Muscle layer of colon (tissue), 2 donors: Measurements from ENCODE around the gene ZMYM4.

Source experiments
- H3K27ac ChIP-seq: one replicate; pipeline ENCODE4 v1.7.0; 2013; ENCODE audit warnings: low read depth, mild to moderate bottlenecking, low read length, moderate library complexity
- H3K27me3 ChIP-seq, 2 donors: one replicate each; pipeline ENCODE4 v1.7.0; 2013; ENCODE audit warnings: low read length in 2 of 2, mild to moderate bottlenecking in 2 of 2; ENCODE audit not compliant: insufficient read depth in 2 of 2, control insufficient read depth in 1 of 2
- H3K36me3 ChIP-seq: one replicate; pipeline ENCODE4 v1.7.0; 2013; ENCODE audit warnings: mild to moderate bottlenecking, low read length; ENCODE audit not compliant: insufficient read depth
- H3K4me1 ChIP-seq: one replicate; pipeline ENCODE4 v1.7.0; 2013; ENCODE audit warnings: mild to moderate bottlenecking, low read length; ENCODE audit not compliant: insufficient read depth
- H3K4me3 ChIP-seq, 2 donors: one replicate each; pipeline ENCODE4 v1.7.0; 2013; ENCODE audit warnings: low read length in 2 of 2, low read depth in 1 of 2, mild to moderate bottlenecking in 1 of 2, moderate library complexity in 1 of 2
- H3K9ac ChIP-seq: one replicate; pipeline ENCODE4 v1.7.0; 2013; ENCODE audit warnings: low read length
- H3K9me3 ChIP-seq: one replicate; pipeline ENCODE4 v1.7.0; 2013; ENCODE audit warnings: mild to moderate bottlenecking, low read length
- donor health status: abdominal sarcoma.
- donor health status: Adenocarcinoma of cecum.

ZMYM4 gene

GRCh38 chr1:35408925-35409324, 140.4 kb downstream of the ZMYM4 start:
- peaks cover 45% of the 10 kb centered on the region for H3K36me3 ChIP-seq
- H3K9ac ChIP-seq, result no peak overlapping the region
- H3K9me3 ChIP-seq, result no peaks in the 10 kb centered on the region
- H3K4me1 ChIP-seq, result no peaks in the 10 kb centered on the region
- no peak overlapping the region for H3K4me3 ChIP-seq
- no peaks in the 10 kb centered on the region for H3K27me3 ChIP-seq
- H3K27ac ChIP-seq, result no peak overlapping the region

GRCh38 chr1:35426097-35426586, 157.6 kb downstream of the ZMYM4 start:
- Histone ChIP-seq H3K4me3 (no peak overlapping the region), H3K27me3 (no peaks in the 10 kb centered on the region), H3K9me3 (no peaks in the 10 kb centered on the region), H3K36me3 (no peaks in the 10 kb centered on the region), H3K9ac (no peak overlapping the region), H3K4me1 (no peaks in the 10 kb centered on the region), H3K27ac (no peak overlapping the region)

DNA sequence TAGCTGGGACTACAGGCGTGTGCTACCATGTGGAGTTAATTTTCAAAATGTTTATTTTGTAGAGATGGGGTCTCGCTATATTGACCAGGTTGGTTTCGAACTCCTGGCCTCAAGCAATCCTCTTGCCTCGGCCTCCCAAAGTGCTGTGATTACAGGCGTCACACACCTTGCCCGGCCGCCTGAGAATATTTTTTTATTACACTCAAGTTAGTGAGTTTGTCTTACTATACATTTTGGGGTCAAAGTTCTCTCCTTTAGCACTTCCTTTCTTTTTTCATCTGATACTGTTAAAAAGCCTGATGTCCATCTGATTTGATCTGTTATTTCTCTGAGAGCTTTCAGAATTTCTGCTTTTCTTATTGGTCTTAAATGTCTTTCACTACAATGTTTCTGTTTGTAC, 159.9 kb downstream of the ZMYM4 start:
- Histone ChIP-seq H3K9ac (no peak overlapping the region), H3K27me3 (no peaks in the 10 kb centered on the region), H3K4me1 (no peaks in the 10 kb centered on the region), H3K27ac (no peak overlapping the region), H3K36me3 (peaks cover 4% of the 10 kb centered on the region), H3K9me3 (no peaks in the 10 kb centered on the region), H3K4me3 (no peak overlapping the region)

- peaks cover 19% of the 10 kb centered on the region for H3K36me3 ChIP-seq
Observed at GRCh38 chr1:35430762-35431161, 162.3 kb downstream of the ZMYM4 start.

GRCh38 chr1:35431173-35431599, 162.7 kb downstream of the ZMYM4 start:
- no peaks in the 10 kb centered on the region for H3K4me1 ChIP-seq
- no peak overlapping the region for H3K27ac ChIP-seq
- no peaks in the 10 kb centered on the region for H3K27me3 ChIP-seq
- H3K9me3 ChIP-seq, result no peaks in the 10 kb centered on the region
- H3K36me3 ChIP-seq, result peaks cover 24% of the 10 kb centered on the region
- H3K4me3 ChIP-seq, result no peak overlapping the region
- no peak overlapping the region for H3K9ac ChIP-seq

More at GRCh38 chr1:35430762-35431161, 162.3 kb downstream of the ZMYM4 start:
- Histone ChIP-seq H3K4me3 (no peak overlapping the region), H3K9me3 (no peaks in the 10 kb centered on the region), H3K27me3 (no peaks in the 10 kb centered on the region), H3K27ac (no peak overlapping the region), H3K4me1 (no peaks in the 10 kb centered on the region), H3K9ac (no peak overlapping the region)

- Histone ChIP-seq H3K36me3 (peaks cover 33% of the 10 kb centered on the region), H3K9ac (no peak overlapping the region)
Observed at GRCh38 chr1:35432231-35432630, 163.7 kb downstream of the ZMYM4 start.

GRCh38 chr1:35433714-35434113, 165.2 kb downstream of the ZMYM4 start:
- Histone ChIP-seq H3K9ac (no peak overlapping the region), H3K27me3 (no peaks in the 10 kb centered on the region), H3K27ac (no peak overlapping the region), H3K9me3 (no peaks in the 10 kb centered on the region), H3K4me1 (no peaks in the 10 kb centered on the region), H3K4me3 (no peak overlapping the region), H3K36me3 (peaks cover 48% of the 10 kb centered on the region)

More at GRCh38 chr1:35432231-35432630, 163.7 kb downstream of the ZMYM4 start:
- Histone ChIP-seq H3K9me3 (no peaks in the 10 kb centered on the region), H3K27me3 (no peaks in the 10 kb centered on the region), H3K4me1 (no peaks in the 10 kb centered on the region), H3K27ac (no peak overlapping the region), H3K4me3 (no peak overlapping the region)

DNA sequence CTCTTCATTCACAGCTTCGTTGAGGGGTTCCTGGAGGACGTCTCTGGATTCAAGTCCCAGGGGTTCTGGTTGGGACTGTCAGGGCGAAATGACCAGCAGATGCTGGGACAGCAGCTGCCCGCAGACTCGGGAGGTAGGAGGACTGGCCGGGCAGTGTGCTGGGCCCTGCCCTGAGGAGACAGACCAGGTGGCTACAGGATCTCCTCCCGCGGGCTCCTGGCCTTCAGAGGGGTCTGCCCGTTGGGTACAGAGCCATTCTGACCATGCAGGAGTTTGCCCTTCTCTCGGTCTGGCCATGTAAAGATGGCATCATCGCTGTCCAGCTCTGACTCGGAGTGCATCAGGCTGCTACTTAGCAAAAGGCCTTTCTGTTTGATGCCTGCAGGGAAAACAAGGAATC, 166.2 kb downstream of the ZMYM4 start:
- H3K4me3 ChIP-seq, result no peak overlapping the region
- H3K27ac ChIP-seq, result no peak overlapping the region
- H3K36me3 ChIP-seq, result peaks cover 57% of the 10 kb centered on the region
- no peak overlapping the region for H3K9ac ChIP-seq
- H3K9me3 ChIP-seq, result no peaks in the 10 kb centered on the region
- no peaks in the 10 kb centered on the region for H3K4me1 ChIP-seq
- no peaks in the 10 kb centered on the region for H3K27me3 ChIP-seq

DNA sequence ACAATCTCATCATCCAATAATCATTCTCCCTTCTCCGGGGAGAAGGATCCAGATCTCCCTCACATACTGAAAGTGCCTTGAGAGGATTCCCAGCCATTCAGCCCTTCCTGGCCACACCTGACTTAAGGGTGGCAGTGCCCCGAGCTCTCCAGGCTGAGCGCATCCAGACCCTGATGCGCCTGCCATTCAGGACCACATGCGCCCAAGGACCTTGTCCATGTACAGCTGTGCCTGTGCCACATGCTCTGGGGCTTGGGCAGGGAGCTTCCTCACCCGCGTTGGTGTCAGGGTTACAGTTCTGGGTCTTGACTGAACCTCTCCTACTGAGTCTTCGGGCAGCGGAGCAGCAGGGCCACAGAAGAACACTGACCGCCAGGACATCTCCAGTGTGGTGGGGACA, 167.6 kb downstream of the ZMYM4 start:
- H3K27ac ChIP-seq, result no peak overlapping the region
- H3K4me3 ChIP-seq, result no peak overlapping the region
- no peaks in the 10 kb centered on the region for H3K9me3 ChIP-seq
- H3K9ac ChIP-seq, result no peak overlapping the region
- H3K27me3 ChIP-seq, result no peaks in the 10 kb centered on the region
- no peaks in the 10 kb centered on the region for H3K4me1 ChIP-seq
- H3K36me3 ChIP-seq, result peaks cover 70% of the 10 kb centered on the region

DNA sequence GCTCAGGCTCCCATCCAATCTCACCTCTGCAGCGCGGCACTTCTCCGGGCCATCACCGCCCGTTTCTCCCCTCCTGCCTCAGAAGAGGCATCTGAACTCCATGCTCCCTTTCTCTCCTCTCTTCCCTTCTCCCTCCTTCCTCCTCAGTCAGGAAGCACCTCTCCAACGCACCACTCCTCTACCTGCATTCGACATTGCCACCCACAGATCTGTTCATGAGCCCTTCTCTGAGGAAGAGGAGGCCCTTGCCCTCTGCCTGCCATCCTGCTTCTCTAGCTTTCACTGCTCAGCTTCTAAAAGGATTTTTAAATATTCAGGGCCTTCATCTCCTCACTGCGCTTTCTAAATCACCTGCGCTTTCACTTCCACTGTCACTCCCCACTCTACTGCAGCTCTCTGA, 168.7 kb downstream of the ZMYM4 start:
- H3K36me3 ChIP-seq, result peaks cover 78% of the 10 kb centered on the region
- no peaks in the 10 kb centered on the region for H3K27me3 ChIP-seq
- H3K27ac ChIP-seq, result no peak overlapping the region
- no peaks in the 10 kb centered on the region for H3K4me1 ChIP-seq
- H3K4me3 ChIP-seq, result no peak overlapping the region
- H3K9me3 ChIP-seq, result no peaks in the 10 kb centered on the region
- H3K9ac ChIP-seq, result no peak overlapping the region

DNA sequence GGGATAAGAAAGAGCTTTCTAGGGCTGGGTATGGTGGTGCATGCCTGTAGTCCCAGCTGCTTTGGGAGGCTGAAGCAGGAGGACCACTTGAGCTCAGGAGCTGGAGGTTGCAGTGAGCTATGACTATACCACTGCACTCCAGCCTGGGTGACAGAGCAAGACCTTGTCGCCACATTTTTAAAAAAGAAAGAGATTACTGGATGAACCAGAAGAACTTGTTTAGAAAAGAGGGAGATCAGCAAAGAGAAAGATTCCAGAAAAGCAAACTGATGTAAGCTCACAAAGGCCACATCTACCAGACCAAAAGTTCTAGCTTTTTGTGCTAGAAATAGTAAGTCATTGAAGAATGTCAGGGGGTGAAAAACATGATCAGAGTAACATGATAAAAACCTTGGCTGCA, 171.1 kb downstream of the ZMYM4 start:
- Histone ChIP-seq H3K27ac (no peak overlapping the region), H3K36me3 (peaks cover 88% of the 10 kb centered on the region), H3K9me3 (no peaks in the 10 kb centered on the region), H3K4me1 (no peaks in the 10 kb centered on the region), H3K27me3 (no peaks in the 10 kb centered on the region), H3K4me3 (no peak overlapping the region), H3K9ac (no peak overlapping the region)

DNA sequence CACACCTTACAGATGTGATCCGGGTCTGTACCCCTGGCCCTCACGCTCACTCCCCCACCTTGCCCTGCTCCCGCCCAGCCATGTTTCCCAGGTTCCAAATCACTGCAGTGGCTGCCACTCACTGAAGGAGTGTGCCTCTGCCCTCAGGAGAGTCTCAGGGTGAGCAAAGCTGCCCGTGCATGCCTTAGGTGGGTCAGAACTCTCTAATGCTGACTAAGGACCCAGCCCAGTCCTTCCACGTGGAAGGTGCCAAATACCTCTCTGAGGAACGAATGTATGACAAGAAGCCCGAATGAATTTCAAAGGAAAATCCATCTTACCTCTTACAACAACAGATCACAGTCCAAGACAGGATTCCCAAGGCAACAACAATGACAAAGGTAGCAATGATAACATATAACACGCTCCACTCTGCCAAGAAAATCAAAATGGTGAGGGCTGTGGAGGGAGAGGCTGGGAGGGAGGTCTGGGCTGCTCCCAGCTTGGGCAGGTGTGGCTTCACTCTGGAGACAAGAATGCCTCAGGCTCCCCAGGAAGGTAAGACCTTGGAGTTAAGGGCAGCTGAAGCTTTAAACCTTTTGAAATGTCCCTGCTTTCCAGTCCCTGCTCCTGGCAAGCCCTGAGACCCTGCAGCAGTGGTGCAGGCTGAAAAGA, 173.5 kb downstream of the ZMYM4 start:
- Histone ChIP-seq H3K27me3 (no peaks in the 10 kb centered on the region), H3K4me1 (no peaks in the 10 kb centered on the region), H3K9ac (no peak overlapping the region), H3K27ac (no peak overlapping the region), H3K9me3 (no peaks in the 10 kb centered on the region), H3K36me3 (peaks cover 83% of the 10 kb centered on the region), H3K4me3 (no peak overlapping the region)
